ENCODE data around the gene AQP10.

DNA sequence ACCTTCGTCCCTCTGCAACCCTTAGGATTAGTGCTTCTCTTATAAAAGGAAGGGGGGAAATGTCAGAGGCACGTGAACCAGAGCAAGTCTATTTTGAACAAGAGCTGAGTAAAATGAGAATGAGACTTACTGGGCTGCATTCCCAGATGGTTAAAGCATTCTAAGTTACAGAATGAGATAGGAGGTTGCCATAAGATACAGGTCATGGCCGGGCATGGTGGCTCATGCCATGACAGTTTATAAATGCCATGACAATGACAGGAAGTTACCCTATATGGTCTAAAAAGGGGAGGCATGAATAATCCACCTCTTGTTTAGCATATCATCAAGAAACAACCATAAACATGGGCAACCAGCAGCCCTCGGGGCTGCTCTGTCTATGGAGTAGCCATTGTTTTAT lies 2.5 kb upstream of the AQP10 start:
- TF ChIP-seq, protein P1, sequence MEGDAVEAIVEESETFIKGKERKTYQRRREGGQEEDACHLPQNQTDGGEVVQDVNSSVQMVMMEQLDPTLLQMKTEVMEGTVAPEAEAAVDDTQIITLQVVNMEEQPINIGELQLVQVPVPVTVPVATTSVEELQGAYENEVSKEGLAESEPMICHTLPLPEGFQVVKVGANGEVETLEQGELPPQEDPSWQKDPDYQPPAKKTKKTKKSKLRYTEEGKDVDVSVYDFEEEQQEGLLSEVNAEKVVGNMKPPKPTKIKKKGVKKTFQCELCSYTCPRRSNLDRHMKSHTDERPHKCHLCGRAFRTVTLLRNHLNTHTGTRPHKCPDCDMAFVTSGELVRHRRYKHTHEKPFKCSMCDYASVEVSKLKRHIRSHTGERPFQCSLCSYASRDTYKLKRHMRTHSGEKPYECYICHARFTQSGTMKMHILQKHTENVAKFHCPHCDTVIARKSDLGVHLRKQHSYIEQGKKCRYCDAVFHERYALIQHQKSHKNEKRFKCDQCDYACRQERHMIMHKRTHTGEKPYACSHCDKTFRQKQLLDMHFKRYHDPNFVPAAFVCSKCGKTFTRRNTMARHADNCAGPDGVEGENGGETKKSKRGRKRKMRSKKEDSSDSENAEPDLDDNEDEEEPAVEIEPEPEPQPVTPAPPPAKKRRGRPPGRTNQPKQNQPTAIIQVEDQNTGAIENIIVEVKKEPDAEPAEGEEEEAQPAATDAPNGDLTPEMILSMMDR (IDR thresholded peaks at IDR 0.05), result no peak
- TF ChIP-seq POLR2AphosphoS5 (IDR thresholded peaks at IDR 0.05; ENCODE audit: low read depth, low read length) (no peak), SIN3A (IDR thresholded peaks at IDR 0.05; ENCODE audit: borderline replicate concordance, insufficient read depth, low read depth, low read length) (no peak), TCF7L2 (IDR thresholded peaks at IDR 0.05; ENCODE audit: low read depth, low read length) (no peak)
- TF ChIP-seq, protein P2, sequence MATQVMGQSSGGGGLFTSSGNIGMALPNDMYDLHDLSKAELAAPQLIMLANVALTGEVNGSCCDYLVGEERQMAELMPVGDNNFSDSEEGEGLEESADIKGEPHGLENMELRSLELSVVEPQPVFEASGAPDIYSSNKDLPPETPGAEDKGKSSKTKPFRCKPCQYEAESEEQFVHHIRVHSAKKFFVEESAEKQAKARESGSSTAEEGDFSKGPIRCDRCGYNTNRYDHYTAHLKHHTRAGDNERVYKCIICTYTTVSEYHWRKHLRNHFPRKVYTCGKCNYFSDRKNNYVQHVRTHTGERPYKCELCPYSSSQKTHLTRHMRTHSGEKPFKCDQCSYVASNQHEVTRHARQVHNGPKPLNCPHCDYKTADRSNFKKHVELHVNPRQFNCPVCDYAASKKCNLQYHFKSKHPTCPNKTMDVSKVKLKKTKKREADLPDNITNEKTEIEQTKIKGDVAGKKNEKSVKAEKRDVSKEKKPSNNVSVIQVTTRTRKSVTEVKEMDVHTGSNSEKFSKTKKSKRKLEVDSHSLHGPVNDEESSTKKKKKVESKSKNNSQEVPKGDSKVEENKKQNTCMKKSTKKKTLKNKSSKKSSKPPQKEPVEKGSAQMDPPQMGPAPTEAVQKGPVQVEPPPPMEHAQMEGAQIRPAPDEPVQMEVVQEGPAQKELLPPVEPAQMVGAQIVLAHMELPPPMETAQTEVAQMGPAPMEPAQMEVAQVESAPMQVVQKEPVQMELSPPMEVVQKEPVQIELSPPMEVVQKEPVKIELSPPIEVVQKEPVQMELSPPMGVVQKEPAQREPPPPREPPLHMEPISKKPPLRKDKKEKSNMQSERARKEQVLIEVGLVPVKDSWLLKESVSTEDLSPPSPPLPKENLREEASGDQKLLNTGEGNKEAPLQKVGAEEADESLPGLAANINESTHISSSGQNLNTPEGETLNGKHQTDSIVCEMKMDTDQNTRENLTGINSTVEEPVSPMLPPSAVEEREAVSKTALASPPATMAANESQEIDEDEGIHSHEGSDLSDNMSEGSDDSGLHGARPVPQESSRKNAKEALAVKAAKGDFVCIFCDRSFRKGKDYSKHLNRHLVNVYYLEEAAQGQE (IDR thresholded peaks at IDR 0.05; ENCODE audit: insufficient read depth in 1 of 2, low read depth in 2 of 2, low read length in 1 of 2), result no peak
